ENCODE measurements around the gene TENT5D. TPM values are rescaled to one million over a fixed set of nuclear protein-coding genes. Genes with fewer than 3 reads are reported as not detected.

The TENT5D gene
- not detected in 2 replicates for total RNA-seq

DNA sequence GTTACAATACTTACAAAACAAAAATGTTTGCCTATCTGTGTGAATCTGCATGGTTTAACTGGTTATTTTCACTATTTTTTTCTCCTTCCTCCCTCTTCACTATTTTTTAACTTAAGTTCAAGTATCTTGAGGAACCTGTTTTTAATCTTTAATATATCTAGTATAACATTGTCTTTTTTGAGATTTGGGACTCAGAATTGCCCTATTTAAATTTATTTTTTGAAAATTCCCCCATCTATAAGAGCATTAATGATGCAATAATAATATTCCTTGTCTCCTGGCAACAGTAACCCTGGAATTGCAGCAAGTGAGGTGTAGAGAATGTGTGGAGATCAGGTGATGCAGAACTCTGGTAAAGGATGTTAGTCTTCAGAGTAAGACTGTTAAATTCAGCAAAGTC is at the start of gene TENT5D:
TSS of gene TENT5D (plus strand) at position 301 of the 400 bp plus-strand sequence. CDS start 22,093 bp downstream, outside the sequence.

All from uterine smooth muscle cell (primary cell).